GM19372 (cell line): ENCODE data around the gene GRHPR.
"Not testable (repeated sequence)": the region's sequence is repeated elsewhere in the genome, so short reads cannot be mapped to it uniquely, and the experiment has no call there.

ENCODE experiments used
- ATAC-seq: cut with Tn5 transposase; IDR thresholded peaks from one replicate; pipeline ENCODE4 v1.9.1; 2021; ENCODE audit warnings: mild to moderate bottlenecking, low read depth, moderate library complexity; ENCODE audit not compliant: unreplicated experiment

The GRHPR gene

GRCh38 chr9:37420271-37421215, 2.0 kb upstream of the GRHPR start:
- no peak for ATAC-seq

GRCh38 chr9:37421914-37422288, 595 bp upstream of the GRHPR start:
- ATAC-seq, result peak; percentile 36

DNA sequence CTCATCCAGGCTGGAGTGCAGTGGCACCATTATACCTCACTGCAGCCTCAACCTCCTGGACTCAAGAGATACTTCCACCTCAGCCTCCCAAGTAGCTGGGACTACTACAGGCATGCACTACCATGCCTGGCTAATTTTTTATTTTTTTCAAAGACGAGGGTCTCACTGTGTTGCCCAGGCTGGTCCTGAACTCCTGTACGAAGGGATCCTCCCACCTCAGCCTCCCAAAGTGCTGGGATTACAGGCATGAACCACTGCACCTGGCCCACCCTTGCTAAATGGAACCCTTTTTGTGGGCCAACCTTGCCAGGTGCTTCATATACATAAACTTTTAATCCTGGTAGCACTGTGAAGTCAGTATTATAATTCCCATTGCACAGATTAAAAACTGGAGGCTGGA, 1.0 kb downstream of the GRHPR start:
- ATAC-seq, result no peak

- no peak for ATAC-seq
Observed at GRCh38 chr9:37424204-37424685, 1.7 kb downstream of the GRHPR start.

GRCh38 chr9:37424686-37425297, 2.3 kb downstream of the GRHPR start:
- ATAC-seq, result no peak

- ATAC-seq, result no peak
Observed at GRCh38 chr9:37425298-37425752, 2.8 kb downstream of the GRHPR start.

DNA sequence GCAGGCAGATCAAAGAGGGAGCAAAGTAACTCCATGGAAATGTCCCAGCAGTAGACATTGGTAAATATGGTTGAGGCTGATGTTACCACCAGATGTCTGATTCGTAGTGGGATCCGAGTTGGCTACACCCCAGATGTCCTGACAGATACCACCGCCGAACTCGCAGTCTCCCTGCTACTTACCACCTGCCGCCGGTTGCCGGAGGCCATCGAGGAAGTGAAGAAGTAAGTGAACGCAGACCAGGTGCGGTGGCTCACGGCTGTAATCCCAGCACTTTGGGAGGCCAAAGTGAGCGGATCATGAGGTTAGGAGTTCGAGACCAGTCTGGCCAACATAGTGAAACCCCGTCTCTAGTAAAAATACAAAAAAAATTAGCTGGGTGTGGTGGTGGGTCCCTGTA, 3.9 kb downstream of the GRHPR start:
- ATAC-seq, result not testable (repeated sequence)

DNA sequence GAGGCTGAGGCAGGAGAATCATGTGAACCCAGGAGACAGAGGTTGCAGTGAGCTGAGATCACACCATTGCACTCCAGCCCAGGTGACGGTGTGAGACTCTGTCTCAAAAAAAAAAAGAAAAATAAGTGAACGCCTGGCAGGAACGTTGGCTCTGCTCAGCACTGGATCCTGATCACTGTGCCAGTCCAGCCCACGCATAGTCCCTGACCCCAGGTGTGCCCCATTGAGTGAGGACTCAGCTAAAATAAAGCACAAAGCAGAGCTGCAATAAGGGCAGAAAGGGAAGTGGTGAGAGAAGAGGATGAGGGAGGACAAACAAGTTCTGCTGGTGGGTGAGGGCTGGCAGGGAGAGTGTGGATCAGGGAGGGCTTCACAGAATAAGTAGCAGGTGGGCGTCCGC, 4.3 kb downstream of the GRHPR start:
- ATAC-seq, result no peak

- no peak for ATAC-seq
Observed at GRCh38 chr9:37428345-37428744, 5.8 kb downstream of the GRHPR start.

DNA sequence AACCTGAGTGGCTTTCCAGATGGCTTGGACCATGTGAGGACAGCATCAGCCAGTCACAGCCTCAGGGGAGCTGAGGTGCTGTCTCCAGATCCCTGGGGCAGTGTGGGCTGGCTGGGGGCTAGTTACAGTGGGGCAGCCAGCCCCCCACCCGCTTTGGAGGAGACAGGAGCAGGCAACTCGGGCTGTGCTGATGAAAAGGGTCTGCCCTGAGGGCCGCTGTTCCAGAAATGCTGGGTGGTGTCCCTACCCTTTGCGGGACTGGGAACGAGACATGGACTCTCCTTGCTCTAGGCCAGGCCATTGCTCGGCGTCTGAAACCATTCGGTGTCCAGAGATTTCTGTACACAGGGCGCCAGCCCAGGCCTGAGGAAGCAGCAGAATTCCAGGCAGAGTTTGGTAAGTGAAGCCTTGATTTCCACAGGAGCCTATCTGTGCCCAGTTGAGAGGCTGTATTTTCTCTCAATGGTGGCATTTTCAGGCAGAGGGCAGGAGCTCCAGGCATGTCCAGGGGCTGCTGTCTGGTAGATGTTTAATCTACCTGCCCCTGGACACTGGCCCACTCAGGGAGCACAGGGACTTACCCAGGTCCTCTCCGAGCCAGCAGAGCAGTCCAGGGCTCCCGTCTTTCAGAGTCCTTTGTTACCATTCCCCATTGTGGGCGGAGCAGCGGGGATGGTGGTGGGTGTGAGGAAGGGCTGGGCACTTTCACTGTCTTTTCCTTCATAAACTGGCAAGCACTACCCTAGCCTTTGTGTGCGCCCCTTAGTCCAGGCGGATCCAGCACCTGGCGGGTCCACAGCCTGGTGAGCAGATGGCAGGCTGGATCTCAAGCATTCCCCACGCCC, 7.2 kb downstream of the GRHPR start:
- ATAC-seq, result no peak

GRCh38 chr9:37430841-37431597, 8.5 kb downstream of the GRHPR start:
- no peak for ATAC-seq

DNA sequence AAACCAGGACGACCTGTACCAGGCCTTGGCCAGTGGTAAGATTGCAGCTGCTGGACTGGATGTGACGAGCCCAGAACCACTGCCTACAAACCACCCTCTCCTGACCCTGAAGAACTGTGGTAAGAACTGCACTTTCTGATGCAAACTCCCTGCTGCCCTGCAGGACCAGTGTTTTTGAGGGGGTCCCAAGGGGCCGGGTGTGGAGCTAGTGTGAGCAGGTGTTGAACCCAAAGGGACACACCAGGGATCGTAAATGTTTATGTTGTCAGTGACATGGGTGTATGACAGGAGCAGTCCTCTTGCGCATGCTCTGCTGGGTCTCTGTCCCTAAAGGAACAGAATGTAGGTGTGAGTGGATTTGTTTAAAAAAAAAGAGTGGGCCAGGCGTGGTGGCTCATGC, 9.5 kb downstream of the GRHPR start:
- no peak for ATAC-seq

DNA sequence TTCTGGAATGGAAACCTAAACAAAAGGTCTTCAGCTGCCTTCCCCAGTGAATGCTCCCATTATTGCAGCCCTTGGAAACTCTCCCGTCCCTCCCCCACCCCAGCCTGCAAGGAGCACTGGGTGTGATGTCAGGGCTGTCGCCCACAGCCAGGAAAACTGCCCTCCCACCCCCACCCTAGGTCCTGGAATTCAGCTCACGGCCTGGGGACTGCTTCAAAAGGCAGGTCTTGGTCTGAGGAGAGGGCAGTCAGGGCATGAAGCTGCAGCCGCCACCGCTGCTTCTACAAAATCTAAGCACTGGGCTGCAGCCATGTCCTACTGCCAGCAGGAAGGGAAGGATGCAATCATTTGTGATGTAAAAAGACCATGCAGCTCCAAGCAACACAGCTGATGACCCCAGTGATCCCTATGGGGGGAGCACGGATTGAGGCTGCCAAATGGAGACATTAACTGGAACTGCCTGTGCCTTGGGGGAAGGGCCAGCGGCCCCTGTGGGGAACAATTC, 11.4 kb downstream of the GRHPR start:
- no peak for ATAC-seq

GRCh38 chr9:37436540-37436939, 14.0 kb downstream of the GRHPR start:
- ATAC-seq, result no peak

DNA sequence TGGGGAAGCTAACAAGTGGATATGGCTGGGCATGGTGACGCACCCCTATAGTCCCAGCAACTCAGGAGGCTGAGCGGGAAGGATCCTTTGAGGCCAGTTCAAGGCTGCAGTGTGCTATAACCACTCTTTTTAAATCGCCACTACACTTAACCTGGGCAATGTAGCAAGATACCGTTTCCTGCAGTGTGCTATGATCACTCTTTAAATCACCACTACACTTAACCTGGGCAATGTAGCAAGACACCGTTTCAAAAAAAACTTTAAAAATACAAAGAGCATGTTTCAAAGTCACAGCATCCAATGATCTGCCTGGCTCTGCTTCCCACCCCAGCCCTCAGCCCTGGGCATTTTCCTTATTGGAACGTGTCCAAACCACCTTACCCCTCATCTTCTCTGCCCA, 14.5 kb downstream of the GRHPR start:
- ATAC-seq, result no peak

GRCh38 chr9:37437621-37438020, 15.1 kb downstream of the GRHPR start:
- no peak for ATAC-seq

DNA sequence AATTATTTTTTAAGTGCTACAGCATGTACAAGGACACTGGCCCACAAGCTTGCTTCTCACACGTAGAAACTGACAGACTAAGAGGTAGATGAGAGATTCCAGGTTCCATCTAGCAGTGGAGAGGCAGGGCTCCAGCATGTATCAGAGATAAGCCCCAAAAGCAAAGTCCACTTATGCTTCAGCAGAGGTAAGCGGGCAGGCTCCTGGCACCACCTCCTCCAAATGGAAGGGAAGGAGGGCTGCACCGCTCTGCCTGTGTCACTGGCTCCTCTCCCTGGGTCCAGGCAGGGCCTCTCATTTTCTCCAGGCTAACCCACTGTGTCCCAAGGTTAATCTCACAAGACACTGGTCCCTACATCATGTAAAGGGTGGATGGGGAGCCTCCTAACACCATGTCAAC, 15.9 kb downstream of the GRHPR start:
- no peak for ATAC-seq

- no peak for ATAC-seq
Observed at GRCh38 chr9:37441776-37442370, 19.4 kb downstream of the GRHPR start.

GRCh38 chr9:37442556-37442955, 20.1 kb downstream of the GRHPR start:
- no peak for ATAC-seq

DNA sequence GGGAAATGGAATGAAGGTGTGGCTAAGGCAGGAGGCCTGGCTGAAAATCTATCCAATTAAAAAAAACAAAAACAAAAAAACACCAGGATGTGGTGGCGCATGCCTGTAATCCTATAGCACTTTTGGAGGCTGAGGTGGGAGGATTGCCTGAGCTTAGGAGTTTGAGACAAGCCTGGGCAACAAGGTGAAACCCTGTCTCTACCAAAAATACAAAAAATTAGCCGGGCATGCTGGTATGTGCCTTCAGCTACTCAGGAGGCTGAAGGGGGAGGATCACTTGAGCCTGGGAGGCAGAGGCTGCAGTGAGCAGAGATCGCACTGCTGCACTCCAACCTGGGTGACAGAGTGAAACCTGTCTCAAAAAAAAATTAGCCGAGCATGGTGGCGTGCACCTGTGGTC, 21.1 kb downstream of the GRHPR start:
- ATAC-seq, result no peak
